Stimulated activated CD8-positive, alpha-beta memory T cell treated with anti-CD3 and anti-CD28 coated beads, Interleukin-7, amount 100 ng/mL, for 24 hours (primary cell): ENCODE data around the gene VRK3.
"Not testable (repeated sequence)": the region's sequence is repeated elsewhere in the genome, so short reads cannot be mapped to it uniquely, and the experiment has no call there.

Source experiments
- DNase-seq: peaks from one replicate; pipeline ENCODE4 v3.0.0-alpha.2; 2020; ENCODE audit warnings: low read depth

VRK3 gene

GRCh38 chr19:49956115-49956495 lies 69.1 kb downstream of the VRK3 start:
- DNase-seq: no peak

GRCh38 chr19:49954933-49955332 lies 70.2 kb downstream of the VRK3 start:
- no peak for DNase-seq

- DNase-seq: no peak
Observed at GRCh38 chr19:49954092-49954829, 70.9 kb downstream of the VRK3 start.

- no peak for DNase-seq
Observed at GRCh38 chr19:49953416-49953815, 71.8 kb downstream of the VRK3 start.

DNA sequence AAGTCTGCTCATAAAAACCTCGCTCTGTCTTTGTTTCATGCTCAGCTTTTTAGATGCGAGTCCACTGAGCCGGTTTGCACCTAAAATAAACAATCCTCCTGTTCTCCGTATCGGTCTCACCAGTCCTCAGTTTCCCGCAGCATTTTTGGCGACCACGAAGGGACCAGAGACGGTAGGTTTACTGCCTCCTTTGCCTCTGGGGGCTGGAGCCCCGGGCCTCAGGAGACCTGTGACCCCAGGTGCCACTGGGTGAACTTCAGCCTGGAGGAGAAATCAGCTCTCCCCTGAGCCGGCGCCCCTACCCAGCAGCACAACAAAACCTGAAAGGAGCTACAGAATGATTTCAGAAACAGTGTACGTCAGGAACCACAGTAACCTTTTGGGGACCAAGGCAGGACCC lies 72.3 kb downstream of the VRK3 start:
- no peak for DNase-seq

DNA sequence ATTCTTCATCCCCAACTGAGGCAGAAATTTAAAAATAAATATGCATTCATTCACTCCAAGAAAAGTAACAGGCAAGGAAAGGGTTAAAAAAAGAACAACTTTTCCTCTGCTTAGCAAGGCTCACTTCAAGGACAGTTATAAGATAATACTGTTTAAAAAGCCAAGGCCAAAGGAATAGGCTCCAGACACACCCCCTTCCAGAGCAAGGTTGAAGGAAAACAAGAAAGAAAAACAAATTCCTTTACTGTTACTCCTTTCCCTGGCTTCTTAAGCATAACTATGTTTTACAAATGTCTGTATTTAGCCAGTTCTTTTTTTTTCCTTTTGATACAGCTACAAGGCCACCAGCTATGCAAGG lies 72.7 kb downstream of the VRK3 start:
- no peak for DNase-seq

GRCh38 chr19:49951806-49952478 lies 73.2 kb downstream of the VRK3 start:
- DNase-seq: no peak

- DNase-seq: no peak
Observed at GRCh38 chr19:49950956-49951526, 74.1 kb downstream of the VRK3 start.

GRCh38 chr19:49950590-49950948 lies 74.6 kb downstream of the VRK3 start:
- no peak for DNase-seq

DNA sequence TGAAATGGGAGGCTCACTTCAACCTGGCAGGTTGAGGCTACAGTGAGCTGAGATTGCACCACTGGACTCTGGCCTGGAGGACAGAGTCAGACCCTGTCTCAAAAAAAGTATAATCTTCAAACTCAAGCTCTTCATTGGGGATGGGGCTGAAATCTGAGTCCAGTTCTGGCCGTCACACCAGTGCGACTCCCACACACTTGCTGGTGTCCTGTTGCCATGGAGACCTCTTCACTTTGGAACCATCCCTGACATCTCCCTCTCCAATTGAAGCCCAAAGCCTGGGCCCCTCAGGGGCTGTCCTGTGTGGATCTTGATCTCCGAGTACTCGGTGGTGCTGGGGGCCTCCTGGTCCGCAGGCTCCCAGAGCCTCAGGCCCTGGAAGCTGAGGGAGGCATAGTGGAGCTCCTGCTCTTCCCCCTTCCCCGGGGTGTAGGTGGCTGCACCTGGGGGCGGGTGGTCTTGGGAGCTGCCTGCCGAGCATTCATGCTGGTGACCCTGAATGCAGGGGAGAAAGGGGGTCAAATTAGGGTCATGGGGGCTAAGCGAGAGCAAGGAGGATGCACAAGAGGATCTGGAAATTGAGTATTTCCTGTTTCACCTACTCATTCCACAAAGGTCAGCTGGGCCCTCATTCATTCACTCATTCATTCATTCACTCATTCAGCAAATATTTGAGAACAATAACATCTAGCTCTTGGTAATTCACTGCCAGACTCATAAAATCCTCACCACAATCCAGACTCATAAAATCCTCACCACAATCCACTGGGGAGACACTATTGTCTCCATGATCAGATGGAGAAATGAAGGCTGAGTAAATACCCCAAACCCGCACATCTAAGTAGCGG lies 75.2 kb downstream of the VRK3 start:
- no peak for DNase-seq

DNA sequence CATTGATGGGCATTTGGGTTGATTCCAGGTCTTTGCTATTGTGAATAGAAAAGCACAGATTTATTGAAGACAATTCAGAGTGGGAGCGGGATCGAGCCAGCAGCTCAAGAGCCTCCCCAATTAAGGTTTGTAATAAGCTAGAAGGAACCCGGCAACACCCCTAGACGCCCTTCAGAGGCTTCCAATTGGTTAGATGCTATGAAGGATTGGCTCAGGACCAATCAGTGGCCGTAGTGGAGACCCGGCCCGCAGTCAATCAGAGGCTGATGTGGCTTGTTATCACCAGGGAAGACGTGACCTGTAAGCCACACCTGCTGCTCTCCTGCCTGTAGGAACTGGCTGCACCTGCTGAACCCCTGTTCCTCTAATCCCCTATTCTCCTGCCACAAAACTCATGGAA lies 78.8 kb downstream of the VRK3 start:
- DNase-seq: no peak

DNA sequence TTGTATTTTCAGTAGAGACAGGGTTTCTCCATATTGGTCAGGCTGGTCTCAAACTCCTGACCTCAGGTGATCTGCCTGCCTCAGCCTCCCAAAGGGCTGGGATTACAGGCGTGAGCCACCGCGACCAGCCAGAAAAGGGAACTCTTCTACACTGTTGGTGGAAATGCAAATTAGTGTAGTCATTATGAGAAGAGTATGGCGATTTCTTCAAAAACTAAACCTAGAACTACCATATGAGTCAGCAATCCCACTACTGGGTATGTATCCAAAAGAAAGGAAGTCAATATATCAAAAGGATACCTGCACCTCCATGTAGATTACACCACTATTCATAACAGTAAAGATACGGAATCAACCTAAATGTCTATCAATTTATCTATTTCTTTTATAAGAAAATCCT lies 80.6 kb downstream of the VRK3 start:
- DNase-seq: not testable (repeated sequence)

GRCh38 chr19:49940482-49940791 lies 84.7 kb downstream of the VRK3 start:
- no peak for DNase-seq

- DNase-seq: no peak
Observed at GRCh38 chr19:49939721-49940481, 85.3 kb downstream of the VRK3 start.

DNA sequence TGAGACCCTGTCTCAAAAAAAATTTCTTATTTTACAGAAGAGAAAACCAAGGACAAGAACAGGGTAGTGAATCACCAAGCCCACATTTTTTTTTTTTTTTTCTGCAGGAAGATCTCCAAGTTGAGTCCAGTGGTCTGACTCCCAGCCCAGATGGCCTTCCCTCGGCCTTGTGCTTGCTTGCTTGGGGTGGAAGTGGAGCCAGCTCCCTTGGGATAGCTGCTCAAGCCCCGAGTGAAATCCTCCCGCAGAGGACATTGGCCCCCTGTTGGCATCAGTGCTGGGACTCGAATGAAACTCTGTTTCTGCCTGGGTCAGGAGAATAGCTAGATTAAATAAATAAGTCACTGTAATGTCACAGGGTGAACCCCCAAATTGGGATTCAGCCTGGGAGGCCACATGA lies 86.5 kb downstream of the VRK3 start:
- DNase-seq: no peak

DNA sequence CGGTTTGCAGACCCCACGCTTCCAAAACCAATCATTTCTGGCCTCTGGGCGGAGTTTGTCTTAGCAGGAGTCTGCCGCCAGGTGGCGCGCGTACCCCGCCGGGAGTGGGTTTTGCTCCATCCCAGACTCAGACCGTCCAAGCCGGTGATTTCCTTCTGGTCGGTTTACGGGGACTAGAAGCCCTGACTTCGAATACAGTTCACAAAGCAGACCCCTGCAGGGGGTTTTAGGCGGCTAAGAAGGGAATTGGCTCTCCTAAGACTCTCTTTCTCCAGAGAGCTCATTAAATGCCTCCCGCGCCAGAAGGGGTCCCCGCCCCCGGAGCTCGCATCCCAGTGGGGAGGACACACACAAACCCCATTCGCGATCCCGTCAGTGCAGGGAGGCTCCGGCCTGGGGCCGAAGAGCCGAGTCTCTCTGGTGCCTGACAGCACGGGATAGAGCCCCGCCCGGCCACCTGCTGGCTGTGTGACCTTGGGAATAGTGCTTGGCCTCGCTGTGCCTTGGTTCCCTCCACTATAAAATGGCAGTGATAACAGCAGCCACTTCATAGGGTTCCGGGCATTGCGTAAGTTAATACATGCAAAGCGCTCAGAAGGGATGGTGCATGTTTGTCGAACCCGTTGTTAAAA lies 87.3 kb downstream of the VRK3 start:
- peak; percentile 65 for DNase-seq

DNA sequence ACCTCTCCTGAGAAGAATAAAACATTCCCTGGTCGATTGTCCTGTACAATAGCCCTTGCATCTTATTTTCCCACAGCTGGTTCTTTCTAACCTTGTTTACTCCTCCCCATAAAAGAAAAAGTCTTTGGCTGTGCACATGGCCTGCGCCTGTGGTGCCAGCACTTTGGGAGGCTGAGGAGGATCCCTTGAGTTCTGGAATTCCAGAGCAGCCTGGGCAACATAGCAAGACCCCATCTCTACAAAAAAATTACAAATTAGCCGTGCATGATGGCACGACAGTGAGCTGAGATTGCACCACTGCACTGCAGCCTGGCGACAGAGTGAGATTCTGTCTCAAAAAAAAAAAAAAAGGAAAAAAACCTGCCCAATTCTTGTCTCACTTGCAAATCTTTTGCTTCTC lies 88.6 kb downstream of the VRK3 start:
- no peak for DNase-seq

GRCh38 chr19:49933643-49934042 lies 91.5 kb downstream of the VRK3 start:
- no peak for DNase-seq

GRCh38 chr19:49932731-49933131 lies 92.4 kb downstream of the VRK3 start:
- no peak for DNase-seq

DNA sequence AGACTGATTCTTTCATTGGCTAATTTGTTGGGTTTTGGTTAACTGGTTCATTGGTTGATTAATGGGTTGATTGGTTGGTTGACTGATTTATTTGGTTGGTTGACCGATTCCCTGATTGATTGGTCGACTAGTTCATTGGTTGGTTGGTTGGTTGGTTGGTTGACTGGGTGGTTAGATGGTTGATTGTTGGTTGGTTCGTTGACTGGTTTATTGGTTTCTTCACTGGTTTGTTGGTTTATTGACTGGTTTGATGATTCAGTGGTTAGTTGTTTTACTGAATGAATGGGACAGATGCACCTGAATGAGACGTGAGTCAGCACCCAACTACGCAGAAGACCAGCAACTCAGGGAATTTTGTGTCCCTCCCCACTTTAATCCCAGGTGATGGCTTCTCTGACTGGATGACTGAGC lies 93.1 kb downstream of the VRK3 start:
- DNase-seq: no peak

DNA sequence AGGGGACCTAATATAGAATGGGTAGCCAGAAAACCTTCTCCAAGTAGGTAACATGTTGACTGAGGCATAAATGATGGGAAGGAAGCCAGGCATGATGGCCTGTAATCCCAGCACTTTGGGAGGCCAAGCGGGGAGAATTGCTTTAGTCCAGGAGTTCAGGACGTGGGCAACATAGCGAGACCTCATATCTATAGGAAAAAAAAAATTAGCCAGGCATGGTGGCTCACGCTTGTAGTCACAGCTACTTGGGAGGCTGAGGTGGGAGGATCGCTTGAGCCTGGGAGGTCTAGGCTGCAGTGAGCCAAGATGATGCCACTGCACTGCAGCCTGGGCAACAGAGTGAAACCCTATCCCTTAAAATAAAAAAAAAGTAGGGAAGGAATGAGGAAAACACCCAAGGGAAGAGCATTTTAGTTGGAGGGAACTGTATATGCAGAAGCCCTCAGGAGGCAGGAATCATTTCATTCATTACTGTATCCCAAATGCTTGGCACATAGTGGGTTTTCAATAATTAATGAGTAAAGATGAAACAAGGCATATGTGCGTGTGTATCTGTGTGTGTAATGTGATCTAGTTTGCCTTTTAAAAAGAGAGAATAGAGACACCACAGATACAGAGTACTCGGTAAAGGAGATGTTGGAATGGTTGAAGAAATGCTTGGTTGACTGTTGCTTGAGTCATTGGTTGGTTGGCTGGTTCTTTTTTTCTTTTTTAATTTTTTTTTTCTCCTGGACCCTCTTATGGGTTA lies 93.7 kb downstream of the VRK3 start:
- no peak for DNase-seq
